H9 (cell line): ENCODE data around the gene RIT2. TPM values are rescaled to one million over a fixed set of nuclear protein-coding genes. Genes with fewer than 3 reads are reported as not detected.

Experiments used
- DNase-seq: peaks from one replicate; pipeline ENCODE4 v3.0.0-alpha.2; 2017
- H2AFZ ChIP-seq: one replicate; pipeline ENCODE4 v1.6.1; 2013; ENCODE audit warnings: mild to moderate bottlenecking, low read length, control low read depth, moderate library complexity
- H2AK5ac ChIP-seq: 2 replicates; pipeline ENCODE4 v1.6.1; 2013; ENCODE audit warnings: low read length, control low read depth, mixed read lengths; ENCODE audit not compliant: insufficient read length
- H2BK120ac ChIP-seq: one replicate; pipeline ENCODE4 v1.6.1; 2013; ENCODE audit warnings: low read depth, mild to moderate bottlenecking, low read length, control low read depth, inconsistent platforms; ENCODE audit not compliant: poor library complexity, severe bottlenecking
- H2BK12ac ChIP-seq: 2 replicates; pipeline ENCODE4 v1.6.1; 2013; ENCODE audit warnings: low read length, control low read depth, mixed read lengths, low read depth; ENCODE audit not compliant: insufficient read length
- H2BK15ac ChIP-seq: 2 replicates; pipeline ENCODE4 v1.6.1; 2013; ENCODE audit warnings: low read depth, low read length, control low read depth
- H2BK20ac ChIP-seq: one replicate; pipeline ENCODE4 v1.6.1; 2013; ENCODE audit warnings: low read depth, mild to moderate bottlenecking, low read length, control low read depth, inconsistent platforms; ENCODE audit not compliant: poor library complexity, severe bottlenecking
- H2BK5ac ChIP-seq: 2 replicates; pipeline ENCODE4 v1.6.1; 2013; ENCODE audit warnings: low read length, control low read depth, mixed read lengths; ENCODE audit not compliant: insufficient read length
- H3K14ac ChIP-seq: 2 replicates; pipeline ENCODE4 v1.6.1; 2013; ENCODE audit warnings: low read length, control low read depth; ENCODE audit not compliant: insufficient read depth
- H3K18ac ChIP-seq: 2 replicates; pipeline ENCODE4 v1.6.1; 2013; ENCODE audit warnings: low read depth, mild to moderate bottlenecking, mixed read lengths, low read length, control low read depth; ENCODE audit not compliant: insufficient read length
- H3K23ac ChIP-seq: 2 replicates; pipeline ENCODE4 v1.6.1; 2013; ENCODE audit warnings: low read length, control low read depth, mixed read lengths, low read depth; ENCODE audit not compliant: insufficient read length
- H3K23me2 ChIP-seq: 2 replicates; pipeline ENCODE4 v1.6.1; 2013; ENCODE audit warnings: low read depth, mild to moderate bottlenecking, mixed read lengths, low read length, control low read depth; ENCODE audit not compliant: insufficient read length, poor library complexity, severe bottlenecking
- H3K27ac ChIP-seq: 2 replicates; pipeline ENCODE4 v1.5.1; 2013; ENCODE audit warnings: low read length, control low read depth, mixed read lengths, low read depth; ENCODE audit not compliant: insufficient read length
- H3K27me3 ChIP-seq: 2 replicates; pipeline ENCODE4 v1.6.1; 2013; ENCODE audit warnings: low read length, control low read depth, inconsistent platforms; ENCODE audit not compliant: insufficient read depth
- H3K4ac ChIP-seq: 2 replicates; pipeline ENCODE4 v1.6.1; 2013; ENCODE audit warnings: low read depth, mild to moderate bottlenecking, control low read depth, inconsistent platforms, low read length, moderate library complexity
- H3K4me1 ChIP-seq: 2 replicates; pipeline ENCODE4 v1.6.1; 2013; ENCODE audit warnings: low read length, control low read depth, inconsistent platforms; ENCODE audit not compliant: insufficient read depth
- H3K4me2 ChIP-seq: 2 replicates; pipeline ENCODE4 v1.6.1; 2013; ENCODE audit warnings: low read length, control low read depth, mixed read lengths; ENCODE audit not compliant: insufficient read length, insufficient read depth
- H3K56ac ChIP-seq: 2 replicates; pipeline ENCODE4 v1.6.1; 2013; ENCODE audit warnings: low read depth, mild to moderate bottlenecking, mixed read lengths, low read length, control low read depth; ENCODE audit not compliant: insufficient read length
- H3K79me1 ChIP-seq: 2 replicates; pipeline ENCODE4 v1.6.1; 2013; ENCODE audit warnings: low read depth, mild to moderate bottlenecking, moderate library complexity, low read length, control low read depth, inconsistent platforms; ENCODE audit not compliant: insufficient read depth, poor library complexity, severe bottlenecking
- H3K79me2 ChIP-seq: 2 replicates; pipeline ENCODE4 v1.6.1; 2013; ENCODE audit warnings: low read length, control low read depth, inconsistent platforms; ENCODE audit not compliant: insufficient read depth
- H3K9ac ChIP-seq: 2 replicates; pipeline ENCODE4 v1.6.1; 2013; ENCODE audit warnings: low read length, control low read depth, mixed read lengths; ENCODE audit not compliant: insufficient read length; ENCODE audit errors: extremely low read depth
- H3K9me3 ChIP-seq: one replicate; pipeline ENCODE4 v1.6.1; 2013; ENCODE audit warnings: low read depth, low read length, inconsistent platforms; ENCODE audit not compliant: control insufficient read depth
- H3T11ph ChIP-seq: one replicate; pipeline ENCODE4 v1.6.1; 2013; ENCODE audit warnings: mild to moderate bottlenecking, low read length, control low read depth, inconsistent platforms
- H4K20me1 ChIP-seq: one replicate; pipeline ENCODE4 v1.6.1; 2013; ENCODE audit not compliant: control insufficient read depth, insufficient read length, insufficient read depth
- H4K5ac ChIP-seq: 2 replicates; pipeline ENCODE4 v1.6.1; 2013; ENCODE audit warnings: low read depth, mild to moderate bottlenecking, mixed read lengths, low read length, control low read depth; ENCODE audit not compliant: insufficient read length
- H4K8ac ChIP-seq: replicated peaks from 2 replicates; pipeline ENCODE4 v1.6.1; 2013; ENCODE audit warnings: low read length, control low read depth, mixed read lengths, low read depth; ENCODE audit not compliant: insufficient read length
- H4K91ac ChIP-seq: 2 replicates; pipeline ENCODE4 v1.6.1; 2013; ENCODE audit warnings: low read depth, mild to moderate bottlenecking, moderate library complexity, mixed read lengths, low read length, control low read depth; ENCODE audit not compliant: insufficient read length
- H3K27ac Mint-ChIP-seq, 3 experiments: 2 replicates in 2 of 3; 3 replicates in 1 of 3; pipeline ENCODE4 v1.8.0; 2020 to 2021; ENCODE audit warnings: mixed read lengths in 3 of 3, mild to moderate bottlenecking in 1 of 3, moderate library complexity in 1 of 3
- H3K27me3 Mint-ChIP-seq: 2 replicates; pipeline ENCODE4 v1.8.0; 2021; ENCODE audit warnings: low read depth, mild to moderate bottlenecking, moderate library complexity, mixed read lengths
- H3K36me3 Mint-ChIP-seq, 3 experiments: 2 replicates in 2 of 3; 3 replicates in 1 of 3; pipeline ENCODE4 v1.8.0; 2020 to 2021; ENCODE audit warnings: low read depth in 3 of 3, mixed read lengths in 3 of 3; ENCODE audit not compliant: insufficient read depth in 1 of 3
- H3K4me1 Mint-ChIP-seq, 2 experiments: 2 replicates each; pipeline ENCODE4 v1.8.0; 2020; ENCODE audit warnings: mixed read lengths in 2 of 2
- H3K4me3 Mint-ChIP-seq, 2 experiments: 2 replicates in 1 of 2; 3 replicates in 1 of 2; pipeline ENCODE4 v1.8.0; 2020 to 2021; ENCODE audit warnings: mild to moderate bottlenecking in 2 of 2, mixed read lengths in 2 of 2, moderate library complexity in 1 of 2
- H3K9me3 Mint-ChIP-seq, 2 experiments: 2 replicates in 1 of 2; 3 replicates in 1 of 2; pipeline ENCODE4 v1.8.0; 2020; ENCODE audit warnings: mild to moderate bottlenecking in 2 of 2, mixed read lengths in 2 of 2, moderate library complexity in 1 of 2
- CTCF ChIP-seq: fragments of 200-600 bp; sonication (generic); conservative IDR thresholded peaks from 3 replicates; pipeline ENCODE4 v1.8.0; 2021; ENCODE audit warnings: antibody characterized with exemption, mild to moderate bottlenecking
- WGBS: extraction: QIAGEN DNeasy Blood & Tissue Kit; methylation state at CpG from one replicate; pipeline ENCODE4 v1.1.7; 2013; ENCODE audit warnings: missing lambda C conversion rate, low lambda C conversion rate, mixed read lengths; ENCODE audit not compliant: insufficient read length; ENCODE audit errors: extremely low coverage; 5-methylcytosine and 5-hydroxymethylcytosine counted together
- total RNA-seq: library from RNA; stranded (reverse); gene quantifications from 2 replicates; pipeline ENCODE4 v1.2.1, GENCODE V29; 2021

RIT2 gene
- total RNA-seq, 1 experiment from 2014 or later, result 1.2 TPM

GRCh38 chr18:42860548-42860947 is 254.9 kb downstream of the RIT2 start:
- no peak overlapping the region for H3K27ac Mint-ChIP-seq
- no peaks in the 10 kb centered on the region for H3K4me1 ChIP-seq
- no peak overlapping the region for H2AFZ ChIP-seq
- H3K18ac ChIP-seq, result no peak overlapping the region
- no peak overlapping the region for H2BK5ac ChIP-seq
- H3K23ac ChIP-seq, result no peak overlapping the region
- no peak overlapping the region for H4K91ac ChIP-seq
- H3K79me2 ChIP-seq, result no peaks in the 10 kb centered on the region
- H3K9ac ChIP-seq, result no peak overlapping the region
- no peaks in the 10 kb centered on the region for H4K20me1 ChIP-seq
- H3K27me3 ChIP-seq, result no peaks in the 10 kb centered on the region
- no peaks in the 10 kb centered on the region for H3K9me3 Mint-ChIP-seq
- no peak overlapping the region for H3K4ac ChIP-seq
- H3K4me2 ChIP-seq, result no peak overlapping the region
- H3K56ac ChIP-seq, result no peak overlapping the region
- H3K4me1 Mint-ChIP-seq, result no peaks in the 10 kb centered on the region; a peak in 1 of 4 replicates
- H3K79me1 ChIP-seq, result no peaks in the 10 kb centered on the region
- no peak for DNase-seq
- H2BK15ac ChIP-seq, result no peak overlapping the region
- no peak overlapping the region for H2BK20ac ChIP-seq
- H3K27ac ChIP-seq, result no peak overlapping the region
- H2BK12ac ChIP-seq, result no peak overlapping the region
- H3K23me2 ChIP-seq, result no peaks in the 10 kb centered on the region
- H3K36me3 Mint-ChIP-seq, result no peaks in the 10 kb centered on the region
- no peaks in the 10 kb centered on the region for H3K27me3 Mint-ChIP-seq
- H2AK5ac ChIP-seq, result no peak overlapping the region
- H2BK120ac ChIP-seq, result no peak overlapping the region
- H4K8ac ChIP-seq, result no peak overlapping the region
- no peak overlapping the region for H4K5ac ChIP-seq
- no peak for TF ChIP-seq CTCF
- H3K9me3 ChIP-seq, result no peaks in the 10 kb centered on the region
- no peak overlapping the region for H3K14ac ChIP-seq
- no CpG with 5 or more reads among the region's 1 CpG for WGBS
- H3K4me3 Mint-ChIP-seq, result no peak overlapping the region
- no peak overlapping the region for H3T11ph ChIP-seq
